ENCODE results near the gene PDCD6IP.

DNA sequence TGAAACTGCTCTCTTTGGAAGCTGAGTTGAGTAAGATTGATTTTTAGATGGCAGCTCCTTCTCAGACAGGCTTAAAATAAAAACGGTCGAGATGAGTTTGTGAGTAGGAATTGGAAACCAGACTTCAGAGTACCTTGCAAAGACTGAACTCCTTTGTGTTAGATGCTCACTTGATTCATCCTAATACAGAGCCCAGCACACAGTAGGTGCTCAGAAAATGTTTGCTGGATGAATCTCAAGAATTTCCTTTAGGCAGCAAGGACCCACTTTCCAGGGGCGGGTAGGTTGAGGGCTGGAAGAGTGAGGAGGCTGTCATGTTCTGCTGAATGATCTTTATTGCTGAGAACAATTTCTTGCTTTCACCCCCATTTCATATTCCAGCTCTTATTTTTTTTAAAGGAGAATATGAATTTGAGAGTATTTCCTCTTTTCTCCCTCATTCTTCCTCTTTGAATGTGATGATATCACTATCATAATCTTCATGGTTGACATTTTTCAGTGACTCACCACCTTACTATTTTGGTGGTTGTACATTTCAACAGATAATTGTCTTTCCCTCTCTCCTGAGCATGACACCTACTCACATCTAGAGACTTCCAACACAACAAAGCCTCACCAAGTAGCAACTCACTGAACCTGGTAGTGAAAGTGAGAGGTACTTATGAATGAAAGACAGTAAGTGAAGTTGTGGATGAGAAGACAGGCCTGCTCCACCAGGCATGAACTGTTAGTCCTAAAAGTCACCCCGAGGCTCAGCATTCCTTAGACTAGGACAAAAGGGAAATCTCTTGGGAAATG, 113.3 kb downstream of the PDCD6IP start:
- TF ChIP-seq ZNF561 (tag by site-specific recombination; IDR thresholded peaks at IDR 0.05; ENCODE audit: borderline replicate concordance) (no peak), ZBTB21 (tag by site-specific recombination; IDR thresholded peaks at IDR 0.05) (no peak), ZNF302 (tag by site-specific recombination; IDR thresholded peaks at IDR 0.05; ENCODE audit: low read depth) (no peak), ZNF785 (tag by site-specific recombination; IDR thresholded peaks at IDR 0.05) (no peak), ZNF660 (tag by site-specific recombination; IDR thresholded peaks at IDR 0.05) (no peak), KLF9 (tag by site-specific recombination; IDR thresholded peaks at IDR 0.05; ENCODE audit: low read depth) (no peak), ELK4 (IDR thresholded peaks at IDR 0.05; ENCODE audit: borderline replicate concordance, low read depth, low read length) (no peak), PBX3 (CRISPR knock-in tag; IDR thresholded peaks at IDR 0.05) (no peak)
- TF ChIP-seq, protein P1, sequence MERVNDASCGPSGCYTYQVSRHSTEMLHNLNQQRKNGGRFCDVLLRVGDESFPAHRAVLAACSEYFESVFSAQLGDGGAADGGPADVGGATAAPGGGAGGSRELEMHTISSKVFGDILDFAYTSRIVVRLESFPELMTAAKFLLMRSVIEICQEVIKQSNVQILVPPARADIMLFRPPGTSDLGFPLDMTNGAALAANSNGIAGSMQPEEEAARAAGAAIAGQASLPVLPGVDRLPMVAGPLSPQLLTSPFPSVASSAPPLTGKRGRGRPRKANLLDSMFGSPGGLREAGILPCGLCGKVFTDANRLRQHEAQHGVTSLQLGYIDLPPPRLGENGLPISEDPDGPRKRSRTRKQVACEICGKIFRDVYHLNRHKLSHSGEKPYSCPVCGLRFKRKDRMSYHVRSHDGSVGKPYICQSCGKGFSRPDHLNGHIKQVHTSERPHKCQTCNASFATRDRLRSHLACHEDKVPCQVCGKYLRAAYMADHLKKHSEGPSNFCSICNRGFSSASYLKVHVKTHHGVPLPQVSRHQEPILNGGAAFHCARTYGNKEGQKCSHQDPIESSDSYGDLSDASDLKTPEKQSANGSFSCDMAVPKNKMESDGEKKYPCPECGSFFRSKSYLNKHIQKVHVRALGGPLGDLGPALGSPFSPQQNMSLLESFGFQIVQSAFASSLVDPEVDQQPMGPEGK (tag by site-specific recombination; IDR thresholded peaks at IDR 0.05): no peak
